ENCODE measurements around the gene PUDP.

Gene PUDP

DNA sequence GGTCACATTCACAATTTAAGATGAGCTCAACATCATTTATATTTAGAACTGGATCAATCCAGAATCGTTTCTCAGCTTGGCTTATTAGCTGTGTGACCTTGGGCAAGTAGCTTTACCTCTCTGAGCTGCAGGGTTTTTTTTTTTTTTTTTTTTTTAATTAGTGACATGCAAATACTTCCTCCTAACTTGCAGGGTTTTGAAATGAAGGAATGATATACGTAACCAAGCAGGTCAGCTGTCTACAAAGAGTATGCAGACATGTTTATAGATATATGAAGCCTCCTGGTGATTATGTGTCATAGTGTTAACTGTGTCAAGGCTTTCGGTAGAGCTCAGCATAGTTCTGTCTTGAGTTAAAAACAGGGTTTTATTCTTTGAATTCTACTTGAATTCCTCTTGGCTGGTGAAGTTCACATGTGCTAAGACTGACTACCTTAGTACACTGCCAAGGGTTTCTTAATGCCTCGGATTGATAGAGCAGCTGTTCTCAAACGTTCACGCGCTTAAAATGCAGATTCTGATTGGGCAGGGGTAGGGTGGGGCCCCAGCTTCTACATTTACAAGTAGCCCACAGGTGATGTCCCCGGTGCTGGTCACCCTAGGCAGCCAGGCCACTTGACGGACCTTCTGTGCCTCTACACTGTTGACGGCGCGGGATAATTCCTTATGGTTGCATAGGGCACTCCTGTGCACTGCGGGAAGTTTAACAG is 1.1 kb downstream of the PUDP start:
- no peak for DNase-seq

DNA sequence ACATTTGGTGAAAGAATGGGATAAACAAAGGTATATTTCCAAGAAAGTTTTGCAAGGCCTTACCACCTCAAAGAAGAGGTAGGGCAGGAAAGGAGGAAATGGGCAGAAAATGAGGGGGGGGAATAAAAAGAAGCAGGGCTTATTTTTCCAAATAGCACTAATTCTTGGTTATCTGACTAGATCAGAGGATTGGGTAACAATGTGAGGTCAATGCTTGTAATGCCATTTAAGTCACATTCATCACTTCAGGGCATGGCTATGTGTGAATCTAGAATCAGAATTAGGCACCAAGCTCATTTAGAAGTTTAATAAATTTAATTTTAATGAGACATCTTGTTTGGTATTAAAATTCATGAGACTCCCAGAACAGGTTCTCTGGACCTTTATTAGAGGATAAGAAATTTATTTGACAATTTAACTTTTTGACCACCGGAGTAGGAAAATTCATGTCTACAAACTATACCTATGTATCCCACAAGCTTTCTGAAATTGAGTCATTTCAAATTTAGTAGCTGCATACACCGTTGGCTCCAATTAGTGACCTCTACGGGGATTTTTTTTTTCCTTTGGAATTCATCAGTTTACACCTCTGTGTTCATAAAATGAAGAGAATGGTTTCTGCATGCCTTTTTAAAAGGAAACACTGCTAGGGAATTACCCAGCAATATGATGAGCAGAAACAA is 1.8 kb downstream of the PUDP start:
- DNase-seq = no peak

DNA sequence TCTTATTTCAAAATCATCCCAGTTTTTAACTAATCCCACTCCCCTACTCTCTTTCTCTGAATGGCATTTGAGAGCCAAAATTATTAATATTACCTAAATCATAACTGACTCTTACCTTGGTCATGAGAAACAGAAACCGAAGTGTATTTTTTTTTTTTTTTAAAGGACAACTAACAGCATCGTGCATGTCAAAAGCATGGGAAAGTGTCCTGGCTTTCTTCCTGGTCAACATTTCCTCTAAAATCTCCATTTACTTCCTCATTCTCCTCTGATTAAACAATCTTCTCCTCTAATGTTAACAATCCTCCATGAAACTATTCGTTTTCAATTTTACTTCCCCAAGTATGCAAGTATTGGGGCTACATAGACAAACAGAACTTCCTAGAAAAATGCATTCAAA is 2.5 kb downstream of the PUDP start:
- DNase-seq = no peak

DNA sequence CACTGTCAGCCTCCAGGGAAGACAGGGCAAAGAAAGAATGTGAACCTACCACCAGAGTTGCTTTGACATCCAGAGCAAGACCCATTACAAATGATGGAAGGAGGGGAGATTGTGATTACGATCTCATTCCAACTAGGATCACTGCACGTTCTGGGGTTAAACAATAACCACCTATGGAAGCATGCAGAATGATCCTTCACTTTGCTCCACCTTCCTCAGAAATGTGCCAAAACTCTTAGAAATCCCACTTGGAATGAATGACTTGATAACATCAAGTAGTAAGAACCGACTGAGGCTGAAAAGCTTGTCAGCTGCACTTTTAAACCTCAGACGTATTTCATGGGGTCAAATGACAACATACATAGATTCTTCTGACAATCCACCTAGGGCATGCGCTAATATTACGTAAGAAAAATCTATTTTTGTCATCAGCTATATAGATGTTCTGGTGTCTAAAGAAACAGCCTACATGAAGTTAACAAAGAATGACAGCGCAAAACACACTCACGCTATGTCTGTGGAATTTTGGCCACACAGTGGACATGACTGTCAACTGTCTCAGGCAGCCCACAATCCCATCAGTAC is 3.9 kb downstream of the PUDP start:
- no peak for DNase-seq

DNA sequence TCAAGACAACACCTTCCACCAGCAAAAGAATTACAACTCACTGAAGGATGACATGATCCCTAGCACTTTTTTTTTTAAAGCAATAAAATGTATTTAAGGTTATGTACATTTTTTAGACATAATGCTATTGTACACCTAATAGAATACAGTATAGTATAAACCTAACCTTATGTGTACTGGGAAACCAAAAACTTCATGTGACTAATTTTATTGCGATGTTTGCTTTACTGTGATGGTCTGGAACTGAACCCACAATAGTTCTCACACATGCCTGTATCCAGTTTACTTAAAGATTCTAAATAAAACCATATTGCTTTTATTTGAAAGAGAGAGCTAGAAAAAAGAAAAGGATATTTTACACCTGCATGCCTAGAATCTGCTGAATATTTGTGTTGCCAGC is 4.9 kb downstream of the PUDP start:
- DNase-seq = no peak

DNA sequence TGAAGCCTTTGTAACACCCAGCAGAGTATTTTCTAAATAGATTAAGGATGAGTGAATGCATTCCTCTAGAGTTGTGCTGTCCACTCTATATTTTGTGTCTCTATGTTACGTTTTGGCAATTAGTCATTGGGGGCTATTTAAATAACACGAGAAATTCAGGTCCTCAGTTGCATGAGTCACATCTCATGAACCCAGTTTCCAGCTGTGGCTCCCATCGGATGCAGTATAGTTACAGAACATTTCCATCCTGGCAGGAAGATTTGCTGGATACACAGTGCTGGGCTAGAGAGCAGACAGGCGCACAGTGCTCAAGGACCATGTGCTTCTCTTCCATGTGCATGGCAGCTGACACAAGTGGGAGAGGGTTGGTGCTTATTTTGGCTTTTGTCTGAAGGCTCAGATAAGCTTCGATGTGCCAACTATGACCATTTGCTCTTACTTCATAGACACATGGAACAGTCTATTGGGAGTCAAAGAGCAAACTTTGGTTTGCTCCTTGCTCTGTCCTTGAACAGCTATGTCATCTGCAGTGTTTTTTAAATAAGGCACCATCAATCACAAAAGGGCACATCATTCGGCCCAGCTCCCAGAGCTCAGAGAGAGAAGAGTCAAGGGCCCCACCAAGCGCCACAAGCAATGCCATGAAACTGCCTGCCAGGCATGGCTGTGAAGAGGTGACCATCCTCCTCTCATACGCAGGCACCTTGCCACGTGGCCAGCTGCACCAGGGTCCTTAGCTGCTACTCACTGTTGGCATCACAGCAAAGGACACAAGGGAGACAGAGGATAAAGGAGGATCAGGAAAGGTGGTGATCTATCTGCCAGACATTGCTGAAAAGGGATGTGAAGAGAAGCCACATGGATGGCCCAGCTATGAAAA is 8.5 kb downstream of the PUDP start:
- DNase-seq = no peak

DNA sequence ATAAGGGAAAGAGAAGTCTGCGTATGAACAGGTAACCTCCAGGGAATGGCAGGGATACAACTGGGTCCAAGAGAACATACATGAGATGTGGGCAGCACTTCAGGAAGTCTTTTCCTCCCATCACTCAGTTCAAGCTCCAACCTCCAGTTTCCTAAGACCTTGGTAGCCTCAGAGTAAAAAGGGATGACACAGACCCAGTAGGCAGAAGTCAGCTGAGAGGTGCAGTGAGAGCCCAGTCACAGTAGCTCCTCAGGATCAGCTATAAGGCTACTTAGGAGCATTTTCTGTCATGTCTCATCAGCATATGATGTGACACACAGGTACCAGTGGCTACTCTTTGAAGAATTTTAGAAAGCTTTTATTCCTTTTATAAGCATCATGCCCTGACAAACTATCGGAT is 13.0 kb downstream of the PUDP start:
- DNase-seq = no peak

DNA sequence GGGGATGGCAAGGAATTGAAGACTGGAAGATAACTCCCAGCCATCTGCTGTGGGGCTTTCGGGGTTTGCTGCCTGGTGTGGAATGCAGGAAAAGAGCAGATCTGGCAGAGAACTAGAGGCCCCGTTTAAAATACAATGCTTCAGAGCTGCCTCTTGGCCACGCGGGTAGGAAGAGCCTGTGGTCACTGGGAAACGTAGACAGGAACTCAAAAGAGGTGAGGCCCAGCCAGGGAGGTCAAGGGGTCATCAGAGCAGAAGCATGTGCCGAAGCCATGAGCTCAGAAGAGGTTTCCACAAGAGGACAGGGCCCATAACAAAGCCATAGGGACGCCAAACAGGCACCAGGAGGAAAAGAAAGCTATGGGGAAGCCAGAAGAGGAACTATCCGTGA is 14.9 kb downstream of the PUDP start:
- no peak for DNase-seq

DNA sequence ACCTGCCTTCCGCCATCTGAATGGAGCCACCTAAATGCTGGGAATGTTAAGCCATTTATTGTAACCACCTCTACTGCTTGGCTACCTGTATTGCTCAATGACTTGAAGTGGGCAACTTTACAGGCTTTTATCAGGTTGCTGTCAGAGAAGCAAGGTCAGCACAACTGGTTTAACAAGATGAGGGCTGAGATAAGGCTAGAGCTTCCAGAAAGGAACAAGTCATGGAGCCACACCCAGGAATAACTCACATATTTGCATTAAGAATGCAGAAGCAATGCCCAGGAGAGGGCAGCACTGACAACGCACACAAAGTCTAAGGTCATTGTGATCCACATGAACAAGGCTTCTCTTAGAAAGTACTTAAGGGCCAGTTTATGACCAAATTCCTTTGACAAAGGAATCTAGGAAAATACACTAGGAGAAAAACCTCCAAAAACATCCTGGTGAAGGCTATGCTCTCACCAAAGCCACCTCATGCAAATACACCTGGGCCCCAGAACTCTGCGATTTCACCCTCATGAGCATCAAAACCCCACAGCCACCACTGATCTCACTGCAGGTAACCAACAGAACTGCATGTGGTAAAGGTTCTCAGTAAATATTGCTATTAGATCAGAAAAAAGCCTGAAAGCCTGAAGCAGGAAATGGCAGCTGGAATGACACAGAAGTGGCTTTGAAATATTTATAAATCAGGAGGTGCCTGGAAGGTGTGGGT is 15.5 kb downstream of the PUDP start:
- DNase-seq = no peak

DNA sequence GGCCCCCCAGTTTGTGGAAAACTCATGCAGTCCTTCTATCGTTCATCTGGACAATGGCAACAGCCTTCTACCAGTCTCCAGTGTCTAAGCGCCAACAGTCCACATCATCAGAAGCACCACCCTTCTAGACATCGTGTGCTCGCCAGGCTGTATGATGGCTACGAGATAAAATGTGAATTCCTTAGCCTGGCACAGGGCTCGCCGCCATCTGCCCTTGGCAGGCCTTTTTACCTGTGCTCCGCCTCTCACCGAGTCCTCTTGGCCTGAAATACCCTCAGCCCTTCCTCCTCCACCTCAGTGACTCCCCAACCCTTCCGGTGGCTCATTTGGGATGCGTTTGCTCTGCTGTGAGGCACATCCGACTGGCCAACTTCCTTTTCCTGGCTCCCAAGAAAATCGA is 16.3 kb downstream of the PUDP start:
- no peak for DNase-seq

DNA sequence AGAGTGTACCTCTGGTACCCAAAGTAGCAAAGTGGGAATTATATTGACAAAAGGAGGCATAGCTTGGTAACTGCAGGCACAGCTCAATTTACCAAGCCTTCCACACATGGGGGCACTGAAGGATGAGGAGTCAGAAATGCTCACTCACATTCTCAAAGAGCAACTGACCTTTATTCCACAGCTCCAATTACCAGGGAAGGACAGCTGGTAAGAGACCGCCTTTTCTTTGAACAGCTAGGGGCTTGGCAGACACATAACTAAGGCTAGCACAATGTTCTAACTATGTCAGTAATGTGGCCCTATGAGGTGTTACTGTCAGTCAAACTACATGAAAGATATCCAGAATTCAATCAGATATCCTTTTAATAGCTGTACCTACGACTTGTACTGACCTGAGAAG is 20.9 kb downstream of the PUDP start:
- DNase-seq = no peak

DNA sequence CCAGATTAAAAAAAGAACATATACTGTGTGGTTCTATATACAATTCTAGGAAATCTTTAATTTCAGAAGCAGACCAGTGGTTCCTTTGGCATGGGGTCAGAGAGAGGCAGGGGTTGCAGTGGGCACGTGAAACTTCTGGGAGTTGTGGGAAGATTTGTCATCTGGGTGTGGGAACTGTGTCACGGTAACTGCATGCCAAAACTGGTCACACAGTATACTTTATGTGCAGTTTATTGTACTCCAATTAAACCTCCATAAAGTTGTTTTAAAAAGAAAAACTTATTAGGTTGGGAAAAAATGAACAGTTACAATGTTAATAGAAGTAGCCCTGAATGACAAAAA is 27.1 kb downstream of the PUDP start:
- DNase-seq = no peak

DNA sequence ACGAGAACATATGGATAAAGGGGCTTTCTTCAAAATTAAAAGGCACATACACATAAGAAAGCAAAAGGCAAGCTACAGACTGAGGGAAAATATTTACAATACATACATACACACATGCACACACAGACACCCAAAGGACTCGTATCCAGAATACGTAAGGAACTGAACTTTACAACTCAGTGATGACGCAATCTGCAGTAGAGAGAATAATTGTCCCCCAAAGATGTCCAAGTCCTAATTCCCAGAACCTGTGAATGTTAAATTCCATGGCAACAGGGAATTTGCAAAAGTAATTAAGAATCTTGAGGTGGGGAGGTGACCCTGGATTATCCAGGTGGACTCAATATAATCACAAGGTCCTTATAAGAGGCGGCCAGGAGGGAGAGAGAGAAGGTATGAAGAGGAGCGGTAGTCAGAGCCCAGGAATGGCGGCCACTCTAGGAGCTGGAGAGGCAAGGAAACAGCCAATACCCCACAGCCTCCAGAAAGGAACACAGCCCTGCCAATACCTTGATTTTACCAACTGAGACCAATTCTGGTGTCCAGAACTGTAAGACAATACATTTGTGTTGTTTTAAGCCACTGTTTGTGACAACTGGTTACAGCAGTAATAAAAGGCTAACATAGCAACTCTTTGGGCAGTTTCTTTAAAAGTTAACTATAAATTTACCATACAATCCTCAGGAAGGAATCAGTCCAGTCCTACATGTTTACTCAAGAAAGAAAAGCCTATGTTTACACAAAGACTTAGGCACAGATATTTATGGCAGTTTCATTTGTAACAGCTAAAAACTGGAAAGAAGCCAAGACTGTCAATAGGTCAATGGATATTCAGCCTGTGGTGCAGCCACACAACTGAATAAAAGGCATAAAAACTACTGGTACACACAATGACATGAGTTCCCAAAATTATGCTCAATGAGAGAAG is 27.7 kb downstream of the PUDP start:
- no peak for DNase-seq

DNA sequence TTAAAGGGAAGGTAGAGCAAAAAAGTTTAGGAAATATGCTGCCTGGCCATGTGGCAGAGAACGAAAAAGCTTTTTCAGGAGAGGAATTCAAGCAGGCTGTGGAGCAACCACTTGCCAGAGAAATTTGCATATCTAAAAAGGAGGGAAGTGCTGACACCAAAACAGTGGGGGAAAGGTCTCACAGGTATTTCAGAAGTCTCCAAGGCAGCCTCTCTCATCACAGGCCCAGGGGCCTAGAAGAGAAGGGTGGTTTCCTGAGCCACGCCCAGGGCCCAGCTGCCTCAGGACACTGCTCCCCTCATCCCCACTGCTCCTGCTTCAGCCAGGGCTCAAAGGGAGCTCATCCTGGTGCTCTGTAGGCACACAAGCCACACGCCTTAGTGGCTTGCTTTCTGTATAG is 30.4 kb downstream of the PUDP start:
- DNase-seq = no peak

DNA sequence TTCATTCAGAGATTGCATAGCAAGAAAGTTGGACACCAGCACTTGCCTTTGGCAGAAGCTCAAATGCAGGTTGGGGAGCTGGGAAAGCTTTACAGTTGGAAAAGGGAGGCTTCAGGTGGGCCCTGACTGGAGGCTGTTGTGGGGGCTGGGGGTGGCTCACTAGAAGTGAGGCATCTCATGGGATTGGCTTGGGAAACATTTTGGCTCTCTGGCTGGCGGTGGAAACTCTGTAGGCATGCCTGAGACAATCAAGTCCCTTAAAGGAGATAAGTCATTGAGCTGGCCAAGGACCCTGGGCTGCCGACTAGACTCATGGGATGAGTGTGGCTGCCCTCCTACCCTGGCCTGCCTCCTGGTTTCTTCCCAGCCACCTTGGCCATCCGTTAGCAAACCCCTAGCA is 31.9 kb downstream of the PUDP start:
- DNase-seq = no peak

DNA sequence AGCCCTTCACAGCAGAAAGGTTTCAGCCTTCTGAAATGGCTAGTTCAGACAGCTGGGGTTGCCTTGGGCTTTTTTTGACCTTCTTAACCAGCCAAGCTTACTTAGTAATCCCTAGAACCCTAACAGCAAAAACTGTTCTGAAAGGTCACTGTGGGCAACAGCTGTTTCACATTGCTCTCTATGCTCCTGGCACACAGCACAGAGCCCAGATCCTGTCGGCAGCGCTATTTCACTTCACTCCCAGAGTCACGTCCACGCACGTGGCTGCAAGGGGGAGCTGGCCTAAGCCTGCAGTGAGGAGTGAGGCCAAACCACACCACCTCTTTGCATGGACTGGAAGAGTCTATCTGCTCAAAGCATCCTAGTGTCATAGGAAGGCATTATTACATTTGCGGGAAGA is 32.4 kb downstream of the PUDP start:
- DNase-seq = no peak

DNA sequence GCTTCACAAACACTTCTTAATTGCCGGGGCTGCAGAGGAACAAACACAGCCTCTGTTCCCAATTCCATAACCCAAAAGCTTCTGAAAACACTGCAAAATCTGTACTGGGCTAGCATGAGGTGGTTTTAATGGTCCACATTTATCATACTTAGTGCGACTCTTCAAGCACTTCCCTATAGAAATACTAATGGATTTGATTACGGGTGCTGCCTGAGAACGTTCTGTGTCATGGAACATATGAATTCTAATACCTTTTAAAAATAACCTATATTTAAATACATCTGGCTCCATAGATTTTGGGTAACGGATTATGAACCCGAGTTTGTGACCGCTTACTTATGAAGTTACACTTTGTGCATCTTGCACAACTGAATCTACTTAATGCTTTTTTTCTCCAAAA is 35.9 kb downstream of the PUDP start:
- no peak for DNase-seq

DNA sequence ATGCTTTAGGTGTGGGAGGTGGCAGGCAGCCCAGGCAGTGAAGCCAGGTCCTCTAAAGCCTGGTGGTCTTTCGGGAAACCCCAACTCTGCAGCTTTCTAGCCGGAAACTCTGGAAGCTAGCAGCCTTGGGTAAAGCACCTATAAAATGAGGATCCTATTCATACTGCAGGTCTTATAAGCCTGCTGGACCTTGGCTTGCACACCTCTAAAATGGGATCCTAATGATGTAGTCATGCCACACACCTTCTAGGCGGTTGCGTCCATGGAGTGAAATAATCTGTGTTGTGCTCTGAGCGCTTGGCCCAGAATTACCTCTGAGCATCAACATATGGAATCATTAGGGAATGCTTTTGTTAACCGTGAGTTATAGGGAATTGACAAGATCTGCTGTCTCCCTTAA is 36.4 kb downstream of the PUDP start:
- no peak for DNase-seq

DNA sequence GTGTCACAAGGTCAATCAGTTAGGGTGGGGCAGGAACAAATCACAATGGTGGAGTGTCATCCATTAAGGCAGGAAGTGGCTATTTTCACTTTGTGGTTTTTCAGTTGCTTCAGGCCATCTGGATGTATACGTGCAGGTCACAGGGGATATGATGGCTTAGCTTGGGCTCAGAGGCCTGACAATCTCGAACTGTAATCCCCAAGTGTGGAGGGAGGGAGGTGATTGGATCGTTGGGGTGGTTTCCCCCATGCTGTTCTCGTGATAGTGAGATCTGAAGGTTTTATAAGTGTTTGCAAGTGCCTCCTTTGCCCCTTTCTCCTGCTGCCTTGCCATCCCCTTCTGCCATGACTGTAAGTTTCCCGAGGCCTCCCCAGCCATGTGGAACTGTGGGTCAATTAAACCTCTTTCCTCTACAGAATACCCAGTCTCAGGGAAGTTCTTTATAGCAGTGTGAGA is 37.1 kb downstream of the PUDP start:
- DNase-seq = no peak

DNA sequence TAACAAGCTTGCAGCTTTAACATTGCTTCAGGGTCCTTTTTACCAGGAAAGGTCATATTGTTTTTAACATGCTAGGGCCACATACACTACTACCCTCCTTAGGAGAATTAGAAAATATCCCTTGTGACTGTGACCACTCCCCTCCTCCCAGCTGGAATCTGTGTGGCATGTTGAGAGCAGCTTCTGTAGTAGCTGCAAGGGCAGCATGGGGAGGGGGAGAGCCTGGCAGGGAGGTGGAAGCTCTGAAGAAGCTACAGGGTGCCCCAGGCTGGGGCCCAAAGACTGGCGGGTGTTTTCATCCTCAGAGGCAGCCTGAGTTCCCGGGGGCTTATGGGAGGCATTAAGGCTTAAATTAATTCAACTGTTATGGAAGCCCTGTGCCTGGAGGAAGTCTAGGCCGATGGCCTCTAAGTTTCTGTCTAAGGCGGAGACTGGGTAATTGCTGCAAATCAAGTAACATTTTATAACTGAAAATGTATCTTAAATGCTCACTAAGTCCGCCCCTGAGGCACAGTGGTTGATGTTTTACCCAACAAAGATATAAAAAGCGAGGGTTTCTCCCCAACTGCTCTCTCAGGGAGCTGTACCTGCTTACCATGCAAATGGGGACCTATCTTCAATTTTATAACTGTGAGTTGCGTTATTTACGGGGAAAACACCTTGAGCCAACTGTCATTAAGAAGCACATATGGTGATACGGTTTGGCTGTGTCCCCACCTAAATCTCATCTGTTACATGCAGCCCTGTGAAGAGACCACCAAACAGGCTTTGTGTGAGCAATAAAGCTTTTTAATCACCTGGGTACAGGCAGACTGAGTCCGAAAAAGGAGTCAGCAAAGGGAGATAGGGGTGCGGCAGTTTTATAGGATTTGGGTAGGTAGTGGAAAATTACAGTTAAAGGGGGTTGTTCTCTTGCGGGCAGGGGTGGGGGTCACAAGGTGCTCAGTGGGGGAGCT is 37.8 kb downstream of the PUDP start:
- DNase-seq = no peak

All from activated T-cell treated with anti-CD3 and anti-CD28 coated beads for 4 hours (primary cell).